ENCODE results near the gene AGBL4. TPM values are rescaled to one million over a fixed set of nuclear protein-coding genes. Genes with fewer than 3 reads are reported as not detected.

AGBL4 gene
- total RNA-seq, 4 donors from 2014 or later, result 0.19 to 1.0 (median 1.0) TPM; not detected in 1

DNA sequence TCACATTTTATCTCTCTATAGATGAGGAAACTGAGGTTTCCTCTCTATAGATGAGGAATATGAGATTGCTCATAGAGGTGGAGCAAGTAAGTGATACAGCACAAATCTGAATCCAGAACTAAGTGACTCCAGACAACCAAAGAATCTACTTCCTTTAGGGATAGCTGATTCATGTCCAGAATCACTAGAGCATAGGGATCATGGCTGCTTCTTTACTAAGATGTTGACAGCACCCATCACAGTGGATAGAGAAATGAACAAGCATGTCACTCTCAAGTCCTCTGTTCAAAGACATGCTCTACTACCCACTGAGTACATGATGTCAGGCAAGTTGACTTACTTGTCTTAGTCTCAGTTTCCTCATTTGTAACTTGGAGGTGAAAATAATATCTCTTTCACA lies 1435.7 kb downstream of the AGBL4 start:
- no peak overlapping the region for H3K4me3 ChIP-seq
- TF ChIP-seq CTCF (IDR thresholded peaks at IDR 0.05) (no peak), POLR2AphosphoS5 (IDR thresholded peaks at IDR 0.05) (no peak), EP300 (IDR thresholded peaks at IDR 0.05) (no peak)

DNA sequence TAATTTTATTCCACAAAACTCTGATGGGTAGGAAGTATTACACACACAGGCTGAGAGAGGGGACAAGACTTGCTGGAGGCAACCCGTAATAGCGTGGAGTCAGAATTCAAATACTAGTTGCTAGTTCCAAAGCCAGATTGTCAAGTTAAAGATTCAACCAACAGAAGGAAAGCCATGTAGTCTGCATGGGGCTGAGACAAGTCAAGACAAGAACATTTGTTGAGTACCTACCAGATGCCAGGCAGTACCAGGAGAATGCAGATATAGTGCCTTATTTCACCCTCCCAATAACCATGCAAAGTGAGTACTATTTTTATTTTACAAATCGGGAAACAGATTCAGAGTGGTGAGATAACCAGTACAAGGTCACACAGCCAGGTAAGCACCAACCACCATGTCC lies 1441.3 kb downstream of the AGBL4 start:
- TF ChIP-seq POLR2AphosphoS5 (IDR thresholded peaks at IDR 0.05), result no peak
- TF ChIP-seq POLR2A (IDR thresholded peaks at IDR 0.05), result no peak
- TF ChIP-seq EP300 (IDR thresholded peaks at IDR 0.05), result no peak
- no peak for TF ChIP-seq CTCF (IDR thresholded peaks at IDR 0.05)
- WGBS, result 60% methylated on average over 3 of the region's 3 CpGs
- Histone ChIP-seq H3K9me3 (no peaks in the 10 kb centered on the region), H3K36me3 (no peaks in the 10 kb centered on the region), H3K27me3 (peaks cover 3% of the 10 kb centered on the region), H3K27ac (no peak overlapping the region), H3K4me1 (peaks cover 3% of the 10 kb centered on the region), H3K4me3 (no peak overlapping the region)
- no peak for DNase-seq (ENCODE audit: low spot score in 2 of 2)

More for the DNA sequence above, 1435.7 kb downstream of the AGBL4 start:
- Histone ChIP-seq H3K9me3 (no peaks in the 10 kb centered on the region), H3K36me3 (no peaks in the 10 kb centered on the region), H3K27me3 (peaks cover 3% of the 10 kb centered on the region), H3K27ac (no peak overlapping the region), H3K4me1 (no peaks in the 10 kb centered on the region)
- no peak for DNase-seq (ENCODE audit: low spot score in 2 of 2)

DNA sequence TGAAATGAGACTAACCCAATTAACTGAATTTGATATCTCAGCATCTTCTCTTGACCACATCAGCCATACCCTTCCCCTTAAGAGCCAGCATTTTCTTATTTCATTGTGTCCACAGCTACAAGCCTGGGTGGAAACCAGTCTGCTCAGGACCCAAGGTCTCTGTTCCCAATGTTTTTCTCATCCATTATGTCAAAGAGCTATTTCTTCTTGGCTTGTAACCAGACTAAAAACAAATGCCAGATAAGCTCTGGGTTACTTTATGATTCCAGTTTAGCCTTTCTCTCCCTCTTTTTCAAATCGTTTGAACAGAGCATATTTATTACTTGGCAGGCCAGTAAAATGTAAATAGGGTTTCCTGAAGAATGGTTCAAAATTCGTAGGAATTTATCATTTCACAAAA lies 1442.5 kb downstream of the AGBL4 start:
- Histone ChIP-seq H3K36me3 (no peaks in the 10 kb centered on the region), H3K9me3 (no peaks in the 10 kb centered on the region), H3K27ac (no peak overlapping the region), H3K27me3 (peaks cover 3% of the 10 kb centered on the region), H3K4me1 (peaks cover 3% of the 10 kb centered on the region), H3K4me3 (no peak overlapping the region)
- TF ChIP-seq POLR2AphosphoS5 (IDR thresholded peaks at IDR 0.05) (no peak), EP300 (IDR thresholded peaks at IDR 0.05) (no peak), POLR2A (IDR thresholded peaks at IDR 0.05) (no peak), CTCF (IDR thresholded peaks at IDR 0.05) (no peak)
- WGBS, result 19% methylated on average over 2 of the region's 2 CpGs
- DNase-seq (ENCODE audit: low spot score in 2 of 2), result no peak

DNA sequence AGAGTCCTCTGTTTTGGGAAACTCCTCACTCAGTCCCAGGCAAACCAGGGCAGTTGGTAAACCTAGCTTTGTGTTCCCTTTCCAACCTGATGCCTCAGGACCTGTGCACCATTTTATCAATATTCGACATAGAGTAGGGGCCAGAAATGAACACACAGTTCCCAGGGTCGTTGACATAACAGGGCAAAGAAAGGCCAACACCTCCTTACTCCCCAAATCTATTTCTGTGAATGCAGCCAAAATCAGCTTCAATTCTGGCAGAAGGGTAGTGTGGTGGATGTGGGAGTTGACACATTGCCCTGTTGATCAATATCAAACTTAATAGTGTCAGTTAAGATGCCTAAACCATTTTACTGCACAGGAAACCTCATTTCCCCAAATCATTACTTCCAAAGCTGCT lies 1447.2 kb downstream of the AGBL4 start:
- Histone ChIP-seq H3K27ac (no peak overlapping the region), H3K9me3 (no peaks in the 10 kb centered on the region), H3K36me3 (no peaks in the 10 kb centered on the region), H3K4me3 (no peak overlapping the region), H3K4me1 (no peaks in the 10 kb centered on the region), H3K27me3 (no peaks in the 10 kb centered on the region)
- no peak for DNase-seq (ENCODE audit: low spot score in 2 of 2)
- WGBS, result 69% methylated on average over 2 of the region's 2 CpGs
- TF ChIP-seq POLR2AphosphoS5 (IDR thresholded peaks at IDR 0.05), result no peak
- TF ChIP-seq CTCF (IDR thresholded peaks at IDR 0.05), result no peak
- TF ChIP-seq EP300 (IDR thresholded peaks at IDR 0.05), result no peak
- TF ChIP-seq POLR2A (IDR thresholded peaks at IDR 0.05), result no peak

GRCh38 chr1:48572646-48573258 lies 1451.0 kb downstream of the AGBL4 start:
- Histone ChIP-seq H3K36me3 (no peaks in the 10 kb centered on the region), H3K27me3 (no peaks in the 10 kb centered on the region), H3K4me1 (no peaks in the 10 kb centered on the region), H3K4me3 (no peak overlapping the region), H3K9me3 (no peaks in the 10 kb centered on the region), H3K27ac (no peak overlapping the region)
- DNase-seq (ENCODE audit: low spot score in 2 of 2), result no peak
- TF ChIP-seq CTCF (IDR thresholded peaks at IDR 0.05), result peak in 1 of 2 donors; percentile 21
- TF ChIP-seq EP300 (IDR thresholded peaks at IDR 0.05), result no peak
- 55% methylated on average over 6 of the region's 7 CpGs for whole genome bisulfite sequencing
